Liver (tissue), 3 donors: Measurements from ENCODE around the gene ZC3H8.

Experiments
- EGR1 ChIP-seq, 2 donors: IDR thresholded peaks; 2 replicates each; pipeline ENCODE4 v1.6.1; 2016 to 2018; ENCODE audit warnings: antibody characterized with exemption in 2 of 2, low read depth in 2 of 2
- JUND ChIP-seq, 2 donors: IDR thresholded peaks; 2 replicates each; pipeline ENCODE4 v1.6.1; 2016; ENCODE audit warnings: antibody characterized with exemption in 2 of 2
- RAD21 ChIP-seq, 2 donors: IDR thresholded peaks; 2 replicates each; pipeline ENCODE4 v1.6.1; 2016; ENCODE audit warnings: antibody characterized with exemption in 2 of 2, mild to moderate bottlenecking in 2 of 2
- RXRA ChIP-seq, 2 donors: IDR thresholded peaks; 2 replicates each; pipeline ENCODE4 v1.6.1; 2017 to 2018; ENCODE audit warnings: antibody characterized with exemption in 2 of 2, mild to moderate bottlenecking in 1 of 2
- SP1 ChIP-seq: IDR thresholded peaks from 2 replicates; pipeline ENCODE4 v1.6.1; 2018; ENCODE audit warnings: antibody characterized with exemption, mild to moderate bottlenecking
- YY1 ChIP-seq: IDR thresholded peaks from 2 replicates; pipeline ENCODE4 v1.6.1; 2016; ENCODE audit warnings: antibody characterized with exemption, mild to moderate bottlenecking
- TF ChIP-seq, protein P1 (sequence below): fragments of 150-350 bp; IDR thresholded peaks from 2 replicates; pipeline ENCODE4 v1.5.1; 2017; ENCODE audit warnings: improper control_type of control experiment, low read depth, low read length; ENCODE audit not compliant: missing input control
- donor health status: healthy.
- donor health status: healthy.

DNA sequence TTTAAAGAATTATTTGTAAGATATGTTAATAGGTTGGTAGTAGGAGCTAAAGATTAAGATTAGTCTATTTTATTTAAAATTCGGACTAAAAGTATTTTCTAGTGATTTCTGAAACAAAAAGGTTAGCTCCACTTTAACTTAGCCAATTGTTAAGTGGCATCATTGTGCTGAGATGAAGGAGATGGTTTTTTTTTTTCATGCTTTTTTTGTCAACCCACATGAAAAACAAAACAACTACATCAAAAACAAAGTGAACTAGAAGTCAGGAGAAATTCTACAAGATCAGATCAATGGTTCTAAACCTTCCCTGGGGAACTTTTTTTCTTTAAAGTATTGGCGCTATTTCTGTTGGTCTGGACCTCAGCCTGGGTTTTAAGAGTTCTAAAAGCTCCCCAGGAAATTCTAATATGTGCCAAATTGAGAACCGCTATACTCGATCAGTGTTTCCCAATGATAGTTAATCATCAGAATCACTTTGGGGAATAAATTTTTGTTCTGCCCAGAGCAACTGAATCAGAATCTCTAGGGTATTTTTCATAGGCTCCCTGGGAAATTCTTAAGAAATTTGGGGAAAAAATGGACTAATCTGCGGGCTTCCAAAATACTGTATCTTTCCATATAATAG, 22.9 kb upstream of the ZC3H8 start:
- TF ChIP-seq, protein P1, sequence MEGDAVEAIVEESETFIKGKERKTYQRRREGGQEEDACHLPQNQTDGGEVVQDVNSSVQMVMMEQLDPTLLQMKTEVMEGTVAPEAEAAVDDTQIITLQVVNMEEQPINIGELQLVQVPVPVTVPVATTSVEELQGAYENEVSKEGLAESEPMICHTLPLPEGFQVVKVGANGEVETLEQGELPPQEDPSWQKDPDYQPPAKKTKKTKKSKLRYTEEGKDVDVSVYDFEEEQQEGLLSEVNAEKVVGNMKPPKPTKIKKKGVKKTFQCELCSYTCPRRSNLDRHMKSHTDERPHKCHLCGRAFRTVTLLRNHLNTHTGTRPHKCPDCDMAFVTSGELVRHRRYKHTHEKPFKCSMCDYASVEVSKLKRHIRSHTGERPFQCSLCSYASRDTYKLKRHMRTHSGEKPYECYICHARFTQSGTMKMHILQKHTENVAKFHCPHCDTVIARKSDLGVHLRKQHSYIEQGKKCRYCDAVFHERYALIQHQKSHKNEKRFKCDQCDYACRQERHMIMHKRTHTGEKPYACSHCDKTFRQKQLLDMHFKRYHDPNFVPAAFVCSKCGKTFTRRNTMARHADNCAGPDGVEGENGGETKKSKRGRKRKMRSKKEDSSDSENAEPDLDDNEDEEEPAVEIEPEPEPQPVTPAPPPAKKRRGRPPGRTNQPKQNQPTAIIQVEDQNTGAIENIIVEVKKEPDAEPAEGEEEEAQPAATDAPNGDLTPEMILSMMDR, result no peak
- TF ChIP-seq RAD21 (IDR thresholded peaks at IDR 0.05), result no peak
- TF ChIP-seq YY1, result no peak
- no peak for TF ChIP-seq RXRA (IDR thresholded peaks at IDR 0.05)
- no peak for TF ChIP-seq EGR1 (IDR thresholded peaks at IDR 0.05; ENCODE audit: low read depth in 2 of 2)
- TF ChIP-seq JUND (IDR thresholded peaks at IDR 0.05), result no peak
- TF ChIP-seq SP1, result no peak
